Measurements from ENCODE around the gene GRM2. TPM values are rescaled to one million over a fixed set of nuclear protein-coding genes. Genes with fewer than 3 reads are reported as not detected.

GRM2 gene
- total RNA-seq, 5 donors from 2014 or later (not counting 1 experiment from before 2014, with no cell fraction given) = 1.5 to 6.9 (median 2.2) TPM

- H3K27me3 Mint-ChIP-seq = no peaks in the 10 kb centered on the region
- ChIA-PET POLR2A (no interaction called here), CTCF (interaction anchor here (0.5 to 2.3 kb wide), 5 partner anchors 8 to 780 kb away, joined by 4 to 11 read pairs (median 6); partner anchors contain the start of genes DCAF1 (in 1 of the 2) and TNNC1 (in 1 of the 2))
- no peaks in the 10 kb centered on the region for H3K27me3 ChIP-seq (replicated peaks in 1 of 2; ENCODE audit: control insufficient read depth in 2 of 2, extremely low read depth in 1 of 2, insufficient read depth in 2 of 2, low read length in 1 of 2)
- no peaks in the 10 kb centered on the region for H3K9me3 Mint-ChIP-seq
- ATAC-seq (replicated peaks in 1 of 4) (no peak), DNase-seq (peak in 1 of 35 experiments; percentile 18)
- H3K4me1 ChIP-seq (ENCODE audit: control insufficient read depth in 1 of 2, extremely low read depth in 1 of 2, insufficient read depth in 2 of 2, low read length in 2 of 2) = peaks cover 31 to 90% of the 10 kb centered on the region in 2 experiments
- H3K9me3 ChIP-seq = no peaks in the 10 kb centered on the region
- no peak overlapping the region for H3K4me3 ChIP-seq (ENCODE audit: control insufficient read depth in 1 of 2, extremely low read depth in 1 of 2, low read length in 1 of 2)
- peak overlapping the region; percentile 84 to 87 for H3K27ac Mint-ChIP-seq
- H3K27ac ChIP-seq (ENCODE audit: low read length) = no peak overlapping the region
- H3K36me3 Mint-ChIP-seq = peaks cover 17% of the 10 kb centered on the region
- H3K36me3 ChIP-seq (ENCODE audit: control insufficient read depth in 2 of 2, extremely low read depth in 1 of 2, insufficient read depth in 1 of 2, low read length in 1 of 2) = peaks cover 10 to 28% of the 10 kb centered on the region in 2 donors
- H3K4me3 Mint-ChIP-seq = peak overlapping the region in 2 of 3 donors; percentile 14 to 92
- whole genome bisulfite sequencing (ENCODE audit: insufficient coverage) = 74% methylated on average over 8 of the region's 14 CpGs
- H3K4me1 Mint-ChIP-seq = peaks cover 85 to 91% (median 89%) of the 10 kb centered on the region in 3 donors
Observed at GRCh38 chr3:51673802-51674654, 32.8 kb upstream of the GRM2 start.

GRCh38 chr3:51675201-51675611 is 31.7 kb upstream of the GRM2 start:
- H3K4me3 Mint-ChIP-seq = peak overlapping the region in 1 of 3 donors; percentile 65
- Histone ChIP-seq H3K4me3 (ENCODE audit: control insufficient read depth in 1 of 2, extremely low read depth in 1 of 2, low read length in 1 of 2) (no peak overlapping the region), H3K27ac (ENCODE audit: low read length) (peak overlapping the region; percentile 42), H3K9me3 (no peaks in the 10 kb centered on the region), H3K4me1 (ENCODE audit: control insufficient read depth in 1 of 2, extremely low read depth in 1 of 2, insufficient read depth in 2 of 2, low read length in 2 of 2) (peaks cover 32 to 89% of the 10 kb centered on the region in 2 experiments), H3K27me3 (replicated peaks in 1 of 2; ENCODE audit: control insufficient read depth in 2 of 2, extremely low read depth in 1 of 2, insufficient read depth in 2 of 2, low read length in 1 of 2) (no peaks in the 10 kb centered on the region), H3K36me3 (ENCODE audit: control insufficient read depth in 2 of 2, extremely low read depth in 1 of 2, insufficient read depth in 1 of 2, low read length in 1 of 2) (peaks cover 10 to 35% of the 10 kb centered on the region in 2 donors)
- H3K9me3 Mint-ChIP-seq = no peaks in the 10 kb centered on the region
- ChIA-PET POLR2A (interaction anchor here in 1 of 2 donors (0.5 kb wide), 1 partner anchor 1431 kb away, joined by 6 read pairs; no protein-coding TSS in a partner anchor), CTCF (interaction anchor here in 1 of 2 donors (0.6 to 1.1 kb wide), 3 partner anchors 11 to 31 kb away, joined by 4 to 7 read pairs (median 4); no protein-coding TSS in a partner anchor)
- H3K27ac Mint-ChIP-seq = peak overlapping the region; percentile 83 to 90
- peaks cover 84 to 89% (median 85%) of the 10 kb centered on the region in 3 donors for H3K4me1 Mint-ChIP-seq
- no peak for ATAC-seq (replicated peaks in 1 of 4)
- H3K36me3 Mint-ChIP-seq = peaks cover 17% of the 10 kb centered on the region
- WGBS (ENCODE audit: insufficient coverage) = 27% methylated on average over 2 of the region's 2 CpGs
- DNase-seq = no peak
- H3K27me3 Mint-ChIP-seq = no peaks in the 10 kb centered on the region

- no peak for DNase-seq
- H3K4me3 Mint-ChIP-seq = peak overlapping the region in 1 of 3 donors; percentile 65
- no peak for ATAC-seq (replicated peaks in 1 of 4)
Observed at GRCh38 chr3:51676102-51676640, 30.7 kb upstream of the GRM2 start.

DNA sequence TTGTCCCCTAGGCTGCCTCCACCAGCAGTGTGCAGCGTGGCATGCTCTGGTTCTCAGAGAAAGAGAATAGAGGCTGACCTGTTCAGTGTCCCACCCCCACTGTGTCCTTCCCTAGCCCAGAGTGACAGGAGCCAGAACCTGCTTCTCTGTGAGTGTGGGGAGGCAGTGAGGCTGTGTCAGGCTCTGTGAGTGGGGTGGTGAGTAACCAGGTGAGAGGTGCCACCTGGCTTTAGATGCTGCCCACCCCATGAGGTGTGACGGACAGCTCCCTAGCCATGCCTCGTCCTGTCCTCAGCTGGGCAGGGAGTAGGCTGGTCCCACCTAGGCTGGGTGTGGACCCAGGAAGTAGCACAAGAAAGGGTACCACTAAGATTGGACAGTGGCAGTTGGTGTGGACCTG is 29.5 kb upstream of the GRM2 start:
- H3K27me3 Mint-ChIP-seq = no peaks in the 10 kb centered on the region
- Histone ChIP-seq H3K9me3 (no peaks in the 10 kb centered on the region), H3K4me1 (ENCODE audit: control insufficient read depth in 1 of 2, extremely low read depth in 1 of 2, insufficient read depth in 2 of 2, low read length in 2 of 2) (peaks cover 42 to 97% of the 10 kb centered on the region in 2 experiments), H3K27me3 (replicated peaks in 1 of 2; ENCODE audit: control insufficient read depth in 2 of 2, extremely low read depth in 1 of 2, insufficient read depth in 2 of 2, low read length in 1 of 2) (no peaks in the 10 kb centered on the region), H3K36me3 (ENCODE audit: control insufficient read depth in 2 of 2, extremely low read depth in 1 of 2, insufficient read depth in 1 of 2, low read length in 1 of 2) (peaks cover 10 to 38% of the 10 kb centered on the region in 2 donors), H3K4me3 (ENCODE audit: control insufficient read depth in 1 of 2, extremely low read depth in 1 of 2, low read length in 1 of 2) (no peak overlapping the region), H3K27ac (ENCODE audit: low read length) (no peak overlapping the region)
- H3K36me3 Mint-ChIP-seq = peaks cover 20% of the 10 kb centered on the region
- peaks cover 94 to 97% (median 94%) of the 10 kb centered on the region in 3 donors for H3K4me1 Mint-ChIP-seq
- ChIA-PET CTCF (no interaction called here), POLR2A (no interaction called here)
- DNase-seq (no peak), ATAC-seq (replicated peaks in 1 of 4) (no peak)
- no peaks in the 10 kb centered on the region for H3K9me3 Mint-ChIP-seq
- peak overlapping the region in 1 of 3 donors; percentile 37 for H3K4me3 Mint-ChIP-seq
- 92% methylated on average over 3 of the region's 3 CpGs for WGBS (ENCODE audit: insufficient coverage)
- H3K27ac Mint-ChIP-seq = peak overlapping the region; percentile 68 to 90

More at GRCh38 chr3:51676102-51676640, 30.7 kb upstream of the GRM2 start:
- Mint-ChIP-seq H3K36me3 (peaks cover 17% of the 10 kb centered on the region), H3K27me3 (no peaks in the 10 kb centered on the region), H3K4me1 (peaks cover 87 to 93% (median 92%) of the 10 kb centered on the region in 3 donors), H3K9me3 (no peaks in the 10 kb centered on the region), H3K27ac (peak overlapping the region; percentile 83 to 90)
- CTCF ChIA-PET = no interaction called here
- Histone ChIP-seq H3K4me1 (ENCODE audit: control insufficient read depth in 1 of 2, extremely low read depth in 1 of 2, insufficient read depth in 2 of 2, low read length in 2 of 2) (peaks cover 35 to 92% of the 10 kb centered on the region in 2 experiments), H3K27ac (ENCODE audit: low read length) (peak overlapping the region; percentile 21), H3K9me3 (no peaks in the 10 kb centered on the region), H3K36me3 (ENCODE audit: control insufficient read depth in 2 of 2, extremely low read depth in 1 of 2, insufficient read depth in 1 of 2, low read length in 1 of 2) (peaks cover 10 to 38% of the 10 kb centered on the region in 2 donors), H3K27me3 (replicated peaks in 1 of 2; ENCODE audit: control insufficient read depth in 2 of 2, extremely low read depth in 1 of 2, insufficient read depth in 2 of 2, low read length in 1 of 2) (no peaks in the 10 kb centered on the region), H3K4me3 (ENCODE audit: control insufficient read depth in 1 of 2, extremely low read depth in 1 of 2, low read length in 1 of 2) (no peak overlapping the region)
- POLR2A ChIA-PET = no interaction called here
- 92% methylated on average over 2 of the region's 3 CpGs for WGBS (ENCODE audit: insufficient coverage)

- Mint-ChIP-seq H3K4me3 (peak overlapping the region in 1 of 3 donors; percentile 37), H3K36me3 (peaks cover 20% of the 10 kb centered on the region), H3K4me1 (peaks cover 94 to 98% (median 95%) of the 10 kb centered on the region in 3 donors), H3K9me3 (no peaks in the 10 kb centered on the region), H3K27me3 (no peaks in the 10 kb centered on the region), H3K27ac (peak overlapping the region; percentile 81 to 83)
- no peaks in the 10 kb centered on the region for H3K9me3 ChIP-seq
- no peak for DNase-seq
- no peak for ATAC-seq (replicated peaks in 1 of 4)
- H3K27me3 ChIP-seq (replicated peaks in 1 of 2; ENCODE audit: control insufficient read depth in 2 of 2, extremely low read depth in 1 of 2, insufficient read depth in 2 of 2, low read length in 1 of 2) = no peaks in the 10 kb centered on the region
- CTCF ChIA-PET = no interaction called here
- peaks cover 10 to 38% of the 10 kb centered on the region in 2 donors for H3K36me3 ChIP-seq (ENCODE audit: control insufficient read depth in 2 of 2, extremely low read depth in 1 of 2, insufficient read depth in 1 of 2, low read length in 1 of 2)
- POLR2A ChIA-PET = interaction anchor here (0.5 to 0.6 kb wide), 2 partner anchors 14 to 183 kb away, joined by 3 to 9 read pairs; no protein-coding TSS in a partner anchor
- no peak overlapping the region for H3K27ac ChIP-seq (ENCODE audit: low read length)
- WGBS (ENCODE audit: insufficient coverage) = no CpG with 5 or more reads among the region's 1 CpG
- no peak overlapping the region for H3K4me3 ChIP-seq (ENCODE audit: control insufficient read depth in 1 of 2, extremely low read depth in 1 of 2, low read length in 1 of 2)
- peaks cover 47 to 98% of the 10 kb centered on the region in 2 experiments for H3K4me1 ChIP-seq (ENCODE audit: control insufficient read depth in 1 of 2, extremely low read depth in 1 of 2, insufficient read depth in 2 of 2, low read length in 2 of 2)
Observed at GRCh38 chr3:51678186-51678585, 28.7 kb upstream of the GRM2 start.

- Mint-ChIP-seq H3K9me3 (no peaks in the 10 kb centered on the region), H3K4me1 (peaks cover 94 to 97% (median 95%) of the 10 kb centered on the region in 3 donors), H3K36me3 (peaks cover 20% of the 10 kb centered on the region), H3K27ac (peak overlapping the region; percentile 81 to 83), H3K27me3 (no peaks in the 10 kb centered on the region), H3K4me3 (peak overlapping the region in 1 of 3 donors; percentile 37)
- CTCF ChIA-PET = no interaction called here
- Histone ChIP-seq H3K27ac (ENCODE audit: low read length) (no peak overlapping the region), H3K36me3 (ENCODE audit: control insufficient read depth in 2 of 2, extremely low read depth in 1 of 2, insufficient read depth in 1 of 2, low read length in 1 of 2) (peaks cover 10 to 41% of the 10 kb centered on the region in 2 donors), H3K9me3 (no peaks in the 10 kb centered on the region), H3K4me1 (ENCODE audit: control insufficient read depth in 1 of 2, extremely low read depth in 1 of 2, insufficient read depth in 2 of 2, low read length in 2 of 2) (peaks cover 47 to 98% of the 10 kb centered on the region in 2 experiments), H3K27me3 (replicated peaks in 1 of 2; ENCODE audit: control insufficient read depth in 2 of 2, extremely low read depth in 1 of 2, insufficient read depth in 2 of 2, low read length in 1 of 2) (no peaks in the 10 kb centered on the region), H3K4me3 (ENCODE audit: control insufficient read depth in 1 of 2, extremely low read depth in 1 of 2, low read length in 1 of 2) (no peak overlapping the region)
- POLR2A ChIA-PET = interaction anchor here in 1 of 2 donors (0.6 kb wide), 1 partner anchor 183 kb away, joined by 3 read pairs; no protein-coding TSS in a partner anchor
- ATAC-seq (replicated peaks in 1 of 4) (no peak), DNase-seq (no peak)
- 80% methylated on average over 1 of the region's 2 CpGs for WGBS (ENCODE audit: insufficient coverage)
Observed at GRCh38 chr3:51678641-51679040, 28.2 kb upstream of the GRM2 start.

Measured in T-cell (primary cell).